Measurements from ENCODE around the gene GPR39. TPM values are rescaled to one million over a fixed set of nuclear protein-coding genes. Genes with fewer than 3 reads are reported as not detected.

Gene GPR39
- total RNA-seq, 3 donors from 2014 or later (not counting 1 experiment from before 2014, with no cell fraction given) = not detected

GRCh38 chr2:132429351-132429750 is 12.7 kb downstream of the GPR39 start:
- H3K27me3 Mint-ChIP-seq (ENCODE audit: low read depth in 2 of 2) = no peaks in the 10 kb centered on the region
- no peak overlapping the region for H3K4me3 ChIP-seq (ENCODE audit: low read length)
- no peaks in the 10 kb centered on the region for H3K4me1 Mint-ChIP-seq
- peaks cover 7 to 11% of the 10 kb centered on the region in 2 donors for H3K9me3 Mint-ChIP-seq
- intact Hi-C loops (cut with micrococcal nuclease) = no loop called here
- no peaks in the 10 kb centered on the region for H3K27me3 ChIP-seq (ENCODE audit: control insufficient read depth, insufficient read depth, low read length)
- H3K36me3 Mint-ChIP-seq = no peaks in the 10 kb centered on the region
- TF ChIP-seq, protein P1, sequence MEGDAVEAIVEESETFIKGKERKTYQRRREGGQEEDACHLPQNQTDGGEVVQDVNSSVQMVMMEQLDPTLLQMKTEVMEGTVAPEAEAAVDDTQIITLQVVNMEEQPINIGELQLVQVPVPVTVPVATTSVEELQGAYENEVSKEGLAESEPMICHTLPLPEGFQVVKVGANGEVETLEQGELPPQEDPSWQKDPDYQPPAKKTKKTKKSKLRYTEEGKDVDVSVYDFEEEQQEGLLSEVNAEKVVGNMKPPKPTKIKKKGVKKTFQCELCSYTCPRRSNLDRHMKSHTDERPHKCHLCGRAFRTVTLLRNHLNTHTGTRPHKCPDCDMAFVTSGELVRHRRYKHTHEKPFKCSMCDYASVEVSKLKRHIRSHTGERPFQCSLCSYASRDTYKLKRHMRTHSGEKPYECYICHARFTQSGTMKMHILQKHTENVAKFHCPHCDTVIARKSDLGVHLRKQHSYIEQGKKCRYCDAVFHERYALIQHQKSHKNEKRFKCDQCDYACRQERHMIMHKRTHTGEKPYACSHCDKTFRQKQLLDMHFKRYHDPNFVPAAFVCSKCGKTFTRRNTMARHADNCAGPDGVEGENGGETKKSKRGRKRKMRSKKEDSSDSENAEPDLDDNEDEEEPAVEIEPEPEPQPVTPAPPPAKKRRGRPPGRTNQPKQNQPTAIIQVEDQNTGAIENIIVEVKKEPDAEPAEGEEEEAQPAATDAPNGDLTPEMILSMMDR (IDR thresholded peaks at IDR 0.05) = no peak
- no peaks in the 10 kb centered on the region for H3K4me1 ChIP-seq (ENCODE audit: control insufficient read depth, insufficient read depth, low read length)
- ATAC-seq = no peak
- no peak overlapping the region for H3K27ac ChIP-seq (ENCODE audit: low read length)
- H3K9me3 ChIP-seq (ENCODE audit: control insufficient read depth, insufficient read depth, low read length) = peaks cover 10% of the 10 kb centered on the region
- no peak overlapping the region for H3K27ac Mint-ChIP-seq
- H3K4me3 Mint-ChIP-seq = no peak overlapping the region
- H3K36me3 ChIP-seq (ENCODE audit: control insufficient read depth, insufficient read depth, low read length) = no peaks in the 10 kb centered on the region
- 74% methylated on average over 2 of the region's 2 CpGs for WGBS (ENCODE audit: insufficient coverage)
- DNase-seq = no peak

DNA sequence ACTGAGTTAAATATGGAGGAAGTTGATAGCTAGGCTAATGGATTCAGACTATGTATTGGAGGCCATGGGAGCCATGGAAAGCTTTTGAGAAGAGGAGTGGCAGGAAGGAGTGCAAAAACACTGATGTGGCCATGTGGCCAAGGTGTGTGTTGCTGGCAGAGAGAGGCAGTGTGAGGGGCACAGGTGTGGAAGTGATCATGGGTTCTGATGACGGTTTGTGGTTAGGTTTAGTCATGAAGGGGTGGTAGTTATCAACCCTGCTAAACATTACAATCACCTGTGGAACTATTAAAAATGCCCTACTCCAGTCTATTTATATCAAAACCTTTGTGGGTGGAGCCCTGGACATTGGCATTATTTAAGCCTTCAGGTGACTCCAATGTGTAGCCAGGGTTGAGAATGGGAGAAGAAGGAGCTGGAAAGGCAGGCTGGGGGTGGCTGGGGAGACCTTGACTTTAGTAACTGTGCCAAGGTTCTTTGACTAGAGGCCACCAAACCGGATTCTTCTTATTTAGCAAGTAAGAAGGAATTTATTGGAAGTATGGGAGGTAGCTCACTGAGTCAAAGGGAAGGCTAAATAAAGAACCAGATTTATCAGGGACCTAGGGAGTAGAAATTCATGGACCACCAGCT is 13.5 kb downstream of the GPR39 start:
- Histone ChIP-seq H3K9me3 (ENCODE audit: control insufficient read depth, insufficient read depth, low read length) (peaks cover 10% of the 10 kb centered on the region), H3K4me1 (ENCODE audit: control insufficient read depth, insufficient read depth, low read length) (no peaks in the 10 kb centered on the region), H3K27ac (ENCODE audit: low read length) (no peak overlapping the region), H3K27me3 (ENCODE audit: control insufficient read depth, insufficient read depth, low read length) (no peaks in the 10 kb centered on the region), H3K36me3 (ENCODE audit: control insufficient read depth, insufficient read depth, low read length) (no peaks in the 10 kb centered on the region), H3K4me3 (ENCODE audit: low read length) (no peak overlapping the region)
- no peaks in the 10 kb centered on the region for H3K27me3 Mint-ChIP-seq (ENCODE audit: low read depth in 2 of 2)
- no peak overlapping the region for H3K27ac Mint-ChIP-seq
- no peaks in the 10 kb centered on the region for H3K36me3 Mint-ChIP-seq
- DNase-seq (no peak), ATAC-seq (no peak)
- H3K9me3 Mint-ChIP-seq = peaks cover 5 to 9% of the 10 kb centered on the region in 2 donors
- H3K4me3 Mint-ChIP-seq = no peak overlapping the region
- TF ChIP-seq, protein P1 (IDR thresholded peaks at IDR 0.05) = no peak
- 65% methylated on average over 2 of the region's 2 CpGs for WGBS (ENCODE audit: insufficient coverage)
- intact Hi-C loops (cut with micrococcal nuclease) = no loop called here
- H3K4me1 Mint-ChIP-seq = no peaks in the 10 kb centered on the region

DNA sequence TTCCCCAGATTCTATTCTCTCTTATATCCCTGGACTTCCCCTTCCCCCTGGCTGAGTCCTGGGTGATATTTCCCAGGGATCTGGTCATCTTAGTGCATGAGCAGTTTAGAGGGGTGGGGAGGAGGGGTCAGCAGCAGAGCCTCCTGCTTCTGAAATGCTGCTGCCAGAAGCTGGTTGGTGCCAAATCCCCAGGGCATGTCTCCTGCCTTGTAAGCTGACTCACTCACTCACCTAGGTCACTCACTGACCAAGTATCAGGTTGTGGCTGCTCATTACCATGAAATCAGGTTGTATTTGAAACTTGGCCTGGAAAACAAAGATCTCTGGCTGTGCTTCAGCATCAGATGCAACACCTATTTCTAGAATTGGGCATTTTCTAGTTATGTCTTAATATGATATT is 14.3 kb downstream of the GPR39 start:
- Histone ChIP-seq H3K4me3 (ENCODE audit: low read length) (no peak overlapping the region), H3K4me1 (ENCODE audit: control insufficient read depth, insufficient read depth, low read length) (no peaks in the 10 kb centered on the region), H3K27ac (ENCODE audit: low read length) (no peak overlapping the region), H3K27me3 (ENCODE audit: control insufficient read depth, insufficient read depth, low read length) (no peaks in the 10 kb centered on the region), H3K9me3 (ENCODE audit: control insufficient read depth, insufficient read depth, low read length) (peaks cover 10% of the 10 kb centered on the region), H3K36me3 (ENCODE audit: control insufficient read depth, insufficient read depth, low read length) (no peaks in the 10 kb centered on the region)
- intact Hi-C loops (cut with micrococcal nuclease) = no loop called here
- H3K36me3 Mint-ChIP-seq = no peaks in the 10 kb centered on the region
- H3K27me3 Mint-ChIP-seq (ENCODE audit: low read depth in 2 of 2) = no peaks in the 10 kb centered on the region
- ATAC-seq (no peak), DNase-seq (no peak)
- H3K4me1 Mint-ChIP-seq = no peaks in the 10 kb centered on the region
- H3K27ac Mint-ChIP-seq = no peak overlapping the region
- TF ChIP-seq, protein P1 (IDR thresholded peaks at IDR 0.05) = no peak
- H3K9me3 Mint-ChIP-seq = peaks cover 7 to 9% of the 10 kb centered on the region in 2 donors
- H3K4me3 Mint-ChIP-seq = no peak overlapping the region

Data from natural killer cell (primary cell).